Ureter (tissue), 1 donor: ENCODE measurements around the gene PARD3. TPM values are rescaled to one million over a fixed set of nuclear protein-coding genes. Genes with fewer than 3 reads are reported as not detected.
"Not testable (repeated sequence)": the region's sequence is repeated elsewhere in the genome, so short reads cannot be mapped to it uniquely, and the experiment has no call there.

Source experiments
- DNase-seq: peaks from one replicate; pipeline ENCODE4 v3.0.0-alpha.2; 2020; ENCODE audit warnings: low spot score
- total RNA-seq: library from RNA; stranded (reverse); gene quantifications from one replicate; pipeline ENCODE4 v1.2.4, GENCODE V29; 2023
- donor health status: DM: yes; HTN: yes; CAD: no.

PARD3 gene
- total RNA-seq, 1 donor from 2014 or later: 73.5 TPM

- no peak for DNase-seq
Observed at GRCh38 chr10:34742456-34742855, 72.6 kb downstream of the PARD3 start.

DNA sequence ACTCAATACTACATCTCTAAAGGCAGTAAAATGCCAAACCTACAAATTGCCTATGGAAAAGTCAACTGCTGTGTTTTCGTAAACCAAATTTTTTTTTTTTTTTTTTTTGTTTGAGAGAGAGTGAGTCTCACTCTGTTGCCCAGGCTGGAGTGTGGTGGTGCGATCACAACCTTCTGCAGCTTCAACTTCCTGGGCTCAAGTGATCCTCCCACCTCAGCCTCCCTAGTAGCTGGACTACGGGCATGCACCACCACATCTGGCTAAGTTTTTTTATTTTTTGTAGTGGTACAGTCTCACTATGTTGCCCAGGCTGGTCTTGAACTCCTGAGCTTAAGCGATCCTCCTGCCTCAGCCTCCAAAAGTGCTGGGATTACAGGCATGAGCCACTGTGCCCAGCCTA lies 74.0 kb downstream of the PARD3 start:
- not testable (repeated sequence) for DNase-seq

DNA sequence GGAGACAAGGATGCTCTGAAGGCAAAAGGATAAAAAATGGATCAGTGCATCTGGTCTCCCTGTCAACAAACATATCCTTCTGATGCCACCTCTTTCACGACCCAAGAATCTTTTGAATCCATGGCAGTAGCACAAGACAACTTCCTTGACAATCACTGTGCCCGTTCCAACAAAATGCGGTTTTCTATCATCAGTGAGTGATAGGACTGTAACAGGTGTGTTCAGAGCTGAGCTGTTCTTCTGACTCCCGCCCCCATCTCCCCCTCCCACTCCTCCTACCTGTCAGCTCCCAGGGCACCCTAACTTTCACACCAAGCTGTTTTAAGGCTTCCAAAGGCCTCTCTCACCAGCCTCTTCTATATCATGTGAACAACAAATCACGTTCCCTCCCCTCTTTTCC lies 74.8 kb downstream of the PARD3 start:
- no peak for DNase-seq

DNA sequence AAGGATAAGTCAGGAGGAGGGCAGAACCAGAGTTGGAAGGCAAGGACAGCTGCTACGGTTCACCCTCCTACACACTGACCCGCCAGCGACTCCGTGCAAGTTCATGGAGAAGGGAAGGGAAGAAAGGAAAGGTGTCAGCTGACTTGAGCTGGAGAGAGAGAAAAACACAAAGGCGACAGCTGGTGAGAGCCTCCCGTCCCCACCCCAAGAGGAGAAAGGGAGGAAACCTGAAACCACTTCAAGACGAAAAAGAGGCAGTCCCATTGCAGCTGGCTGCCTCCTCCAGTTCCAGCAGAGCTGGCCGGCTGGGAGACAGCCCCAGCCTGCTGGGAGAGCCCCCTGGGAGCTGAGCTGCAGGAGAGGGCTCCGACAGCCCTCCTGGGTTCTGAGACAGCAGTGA lies 75.2 kb downstream of the PARD3 start:
- DNase-seq: peak; percentile 60

- DNase-seq: no peak
Observed at GRCh38 chr10:34737772-34738169, 77.3 kb downstream of the PARD3 start.

GRCh38 chr10:34736976-34737771 lies 77.9 kb downstream of the PARD3 start:
- no peak for DNase-seq

DNA sequence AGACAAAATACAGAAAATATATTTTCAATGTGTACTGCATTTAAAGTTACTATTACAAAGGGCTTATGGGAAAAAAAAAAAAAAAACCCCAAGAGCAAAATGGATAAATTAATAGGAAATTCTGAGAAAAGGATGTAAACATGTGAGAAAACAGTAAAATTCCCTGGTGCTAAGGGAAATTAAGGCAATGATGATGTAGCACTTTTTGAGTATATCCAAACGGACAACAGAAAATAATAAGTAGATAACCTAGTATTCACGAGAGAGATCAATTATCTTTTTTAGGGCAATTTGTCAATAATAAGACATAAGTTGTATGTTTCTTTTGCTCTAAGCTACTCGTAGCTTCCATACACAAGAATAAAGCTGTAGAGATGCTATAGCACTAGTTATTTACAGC lies 80.2 kb downstream of the PARD3 start:
- no peak for DNase-seq

GRCh38 chr10:34732926-34733325 lies 82.2 kb downstream of the PARD3 start:
- DNase-seq: no peak

DNA sequence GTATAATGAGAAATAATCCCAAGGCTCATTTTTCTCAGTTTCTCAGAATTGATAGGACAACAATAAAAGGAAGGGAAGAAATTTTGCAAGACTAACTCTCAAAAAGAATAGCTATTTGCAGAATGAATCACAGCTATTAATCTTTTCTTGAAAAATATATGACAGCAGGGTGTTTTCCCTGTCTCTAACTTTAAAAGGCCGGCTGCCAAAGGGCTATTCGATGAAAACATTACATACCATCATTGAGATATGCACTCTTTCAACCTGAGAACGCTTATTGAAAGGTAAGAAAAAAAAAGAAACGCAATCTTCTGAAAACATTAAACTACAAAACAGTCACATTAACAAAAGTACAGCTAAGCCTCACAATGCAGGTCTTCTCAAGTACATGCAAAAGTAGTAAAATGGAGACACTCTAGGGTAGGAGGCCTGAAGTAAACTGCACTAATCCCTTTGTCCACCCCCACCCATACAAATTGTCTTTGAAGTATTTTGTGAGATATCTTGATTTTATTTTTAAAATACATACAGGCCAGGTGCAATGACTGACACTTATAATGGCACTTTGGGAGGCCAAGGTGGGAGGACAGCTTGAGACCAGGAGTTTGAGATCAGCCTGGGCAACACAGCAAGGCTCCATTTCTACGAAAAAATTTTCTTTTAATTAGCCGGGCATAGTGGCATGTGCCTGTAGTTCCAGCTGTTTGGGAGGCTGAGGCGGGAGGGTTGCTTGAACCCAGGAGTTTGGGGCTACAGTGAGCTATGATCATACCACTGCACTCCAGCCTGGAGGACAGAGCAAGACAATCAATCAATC lies 83.0 kb downstream of the PARD3 start:
- no peak for DNase-seq

GRCh38 chr10:34731213-34731612 lies 83.9 kb downstream of the PARD3 start:
- DNase-seq: no peak

GRCh38 chr10:34730726-34731125 lies 84.4 kb downstream of the PARD3 start:
- DNase-seq: no peak

- DNase-seq: no peak
Observed at GRCh38 chr10:34729619-34730018, 85.5 kb downstream of the PARD3 start.

DNA sequence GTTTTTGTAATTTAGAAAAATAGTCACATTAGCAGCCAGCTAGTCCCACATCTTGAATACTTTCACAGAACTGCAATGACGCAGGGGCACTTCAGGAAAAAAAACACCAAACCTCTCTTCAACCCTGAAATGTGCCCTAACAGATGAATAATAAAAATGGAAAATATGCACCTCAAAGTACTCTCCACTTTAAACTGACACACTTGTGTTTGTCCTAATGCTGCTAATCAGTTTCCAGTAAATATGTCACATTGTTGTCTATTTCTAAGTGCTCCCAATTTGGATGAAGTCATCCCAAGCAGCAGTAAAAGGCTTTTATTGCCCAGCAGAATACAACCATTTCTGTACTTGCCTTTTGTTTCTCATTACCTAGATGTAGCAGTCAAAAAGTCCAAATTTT lies 86.7 kb downstream of the PARD3 start:
- no peak for DNase-seq

GRCh38 chr10:34727595-34728033 lies 87.5 kb downstream of the PARD3 start:
- no peak for DNase-seq

DNA sequence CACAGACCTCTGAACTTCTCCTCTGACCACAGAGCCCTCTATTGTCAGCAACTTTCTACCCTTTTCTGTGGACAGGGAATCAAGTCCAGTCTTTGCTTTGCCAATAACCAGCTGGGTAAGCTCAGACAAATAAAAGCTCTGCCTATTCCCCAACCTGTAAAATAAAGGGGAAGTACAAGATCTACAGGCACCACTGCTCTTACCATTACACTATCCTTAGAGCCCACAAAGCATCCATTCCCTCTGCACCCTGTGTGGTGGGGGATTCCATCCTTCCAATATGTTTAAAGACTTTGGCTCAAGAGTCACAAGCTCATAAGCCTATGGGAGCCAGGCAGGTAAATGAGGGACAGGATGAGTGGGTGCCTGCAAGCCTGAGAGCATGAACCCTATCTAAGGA lies 88.2 kb downstream of the PARD3 start:
- DNase-seq: no peak

- peak; percentile 52 for DNase-seq
Observed at GRCh38 chr10:34723750-34724149, 91.3 kb downstream of the PARD3 start.

DNA sequence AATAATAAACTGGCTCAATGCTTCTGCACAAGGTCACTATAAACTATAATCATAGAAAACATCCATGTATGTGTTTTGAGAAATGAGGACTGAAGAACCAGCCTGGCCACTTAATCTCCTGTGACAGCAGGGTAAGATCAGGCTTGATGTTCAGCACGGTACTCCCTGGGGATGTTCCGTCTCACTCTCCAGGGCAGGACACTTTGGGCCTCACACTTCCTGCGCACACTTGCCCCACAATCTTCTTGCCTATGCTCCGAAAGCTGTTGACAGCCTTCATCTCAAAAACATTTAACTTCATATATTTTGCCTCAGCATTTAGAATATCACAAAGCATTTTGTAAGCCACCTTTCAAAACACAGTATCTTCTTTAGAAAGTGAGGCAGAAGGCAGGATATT lies 92.7 kb downstream of the PARD3 start:
- DNase-seq: no peak

GRCh38 chr10:34721208-34721840 lies 93.8 kb downstream of the PARD3 start:
- no peak for DNase-seq

- no peak for DNase-seq
Observed at GRCh38 chr10:34719746-34720145, 95.3 kb downstream of the PARD3 start.

- no peak for DNase-seq
Observed at GRCh38 chr10:34719328-34719727, 95.8 kb downstream of the PARD3 start.

- no peak for DNase-seq
Observed at GRCh38 chr10:34717429-34717828, 97.7 kb downstream of the PARD3 start.

GRCh38 chr10:34716958-34717357 lies 98.1 kb downstream of the PARD3 start:
- no peak for DNase-seq

GRCh38 chr10:34716234-34716633 lies 98.9 kb downstream of the PARD3 start:
- DNase-seq: no peak
